BE2C (cell line): ENCODE measurements around the gene FN1.

Experiments
- DNase-seq: peaks from one replicate; pipeline ENCODE4 v3.0.0-alpha.2; 2020
- H3K27me3 ChIP-seq: fragments of 250-450 bp; sonication (Bioruptor Pico); 2 replicates; pipeline ENCODE4 v1.5.1; 2020; ENCODE audit warnings: mild to moderate bottlenecking
- H3K36me3 ChIP-seq: fragments of 250-450 bp; sonication (Bioruptor Pico); 2 replicates; pipeline ENCODE4 v1.5.1; 2020; ENCODE audit warnings: mild to moderate bottlenecking
- H3K4me1 ChIP-seq: fragments of 250-450 bp; sonication (Bioruptor Pico); 2 replicates; pipeline ENCODE4 v1.5.1; 2020
- H3K4me3 ChIP-seq: 2 replicates; pipeline ENCODE4 v1.5.1; 2011; ENCODE audit warnings: low read depth, low read length
- H3K9me3 ChIP-seq: fragments of 250-450 bp; sonication (Bioruptor Pico); 2 replicates; pipeline ENCODE4 v1.5.1; 2020
- TF ChIP-seq, protein P1 (sequence below): IDR thresholded peaks from 2 replicates; pipeline ENCODE4 v1.5.1; 2012; ENCODE audit warnings: mild to moderate bottlenecking, low read depth, low read length

FN1 gene

DNA sequence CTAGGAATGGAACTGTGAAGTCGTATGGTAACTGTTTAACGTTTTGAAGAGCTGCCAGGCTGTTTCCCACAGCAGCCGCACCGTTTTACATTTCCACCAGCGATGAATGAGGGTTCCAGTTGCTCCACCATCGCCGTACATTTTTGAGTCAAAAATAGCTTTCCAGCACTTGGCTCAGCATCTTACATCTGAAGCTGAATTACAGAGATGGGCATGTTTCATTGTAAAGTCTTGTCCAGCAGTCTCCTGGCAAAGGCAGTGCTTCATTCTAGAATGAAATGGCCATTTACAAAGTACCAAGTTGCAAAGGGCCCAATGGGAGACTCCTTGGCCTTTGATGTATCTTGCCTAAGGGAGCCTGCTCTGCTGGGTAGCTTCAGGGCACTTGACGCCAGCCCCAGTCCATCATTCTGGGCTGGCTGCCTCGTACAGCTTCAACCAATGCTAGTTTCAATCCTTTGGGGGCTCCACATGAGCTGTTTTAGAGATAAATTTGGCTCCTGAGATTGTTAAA lies 78.9 kb downstream of the FN1 start:
- H3K4me1 ChIP-seq: no peaks in the 10 kb centered on the region
- TF ChIP-seq, protein P1, sequence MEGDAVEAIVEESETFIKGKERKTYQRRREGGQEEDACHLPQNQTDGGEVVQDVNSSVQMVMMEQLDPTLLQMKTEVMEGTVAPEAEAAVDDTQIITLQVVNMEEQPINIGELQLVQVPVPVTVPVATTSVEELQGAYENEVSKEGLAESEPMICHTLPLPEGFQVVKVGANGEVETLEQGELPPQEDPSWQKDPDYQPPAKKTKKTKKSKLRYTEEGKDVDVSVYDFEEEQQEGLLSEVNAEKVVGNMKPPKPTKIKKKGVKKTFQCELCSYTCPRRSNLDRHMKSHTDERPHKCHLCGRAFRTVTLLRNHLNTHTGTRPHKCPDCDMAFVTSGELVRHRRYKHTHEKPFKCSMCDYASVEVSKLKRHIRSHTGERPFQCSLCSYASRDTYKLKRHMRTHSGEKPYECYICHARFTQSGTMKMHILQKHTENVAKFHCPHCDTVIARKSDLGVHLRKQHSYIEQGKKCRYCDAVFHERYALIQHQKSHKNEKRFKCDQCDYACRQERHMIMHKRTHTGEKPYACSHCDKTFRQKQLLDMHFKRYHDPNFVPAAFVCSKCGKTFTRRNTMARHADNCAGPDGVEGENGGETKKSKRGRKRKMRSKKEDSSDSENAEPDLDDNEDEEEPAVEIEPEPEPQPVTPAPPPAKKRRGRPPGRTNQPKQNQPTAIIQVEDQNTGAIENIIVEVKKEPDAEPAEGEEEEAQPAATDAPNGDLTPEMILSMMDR: no peak
- H3K9me3 ChIP-seq: no peaks in the 10 kb centered on the region
- no peak for DNase-seq
- H3K36me3 ChIP-seq: no peaks in the 10 kb centered on the region; the same call in 1 of the 2 replicates
- H3K27me3 ChIP-seq: no peaks in the 10 kb centered on the region
- H3K4me3 ChIP-seq: no peak overlapping the region

DNA sequence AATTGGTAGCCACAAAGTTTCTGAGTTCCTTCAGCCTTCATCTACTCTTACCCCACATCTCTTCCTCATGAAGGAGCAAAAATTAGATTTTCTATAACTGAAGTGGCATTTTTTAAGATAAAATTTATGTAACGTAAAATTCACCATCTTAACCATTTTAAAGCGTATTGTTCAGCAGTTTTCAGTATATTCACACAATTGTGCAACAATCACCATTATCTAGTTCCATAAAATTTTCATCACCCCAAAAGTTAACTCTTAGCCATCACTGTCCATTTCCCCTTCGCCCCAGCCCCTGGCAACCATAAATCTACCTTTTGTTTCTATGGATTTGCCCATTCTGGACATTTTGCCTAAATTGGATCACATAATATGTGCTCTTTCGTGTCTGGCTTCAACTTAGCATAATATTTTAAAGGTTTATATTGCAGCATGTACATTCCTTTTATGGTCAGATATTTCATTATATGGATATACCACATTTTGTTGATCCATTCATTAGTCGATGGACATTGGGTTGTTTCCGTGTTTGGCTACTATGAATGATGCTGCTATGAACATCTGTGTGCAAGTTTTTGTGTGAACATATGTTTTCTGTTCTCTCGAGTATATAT lies 79.4 kb downstream of the FN1 start:
- Histone ChIP-seq H3K36me3 (no peaks in the 10 kb centered on the region; the same call in 1 of the 2 replicates), H3K4me1 (no peaks in the 10 kb centered on the region), H3K27me3 (no peaks in the 10 kb centered on the region), H3K4me3 (no peak overlapping the region), H3K9me3 (no peaks in the 10 kb centered on the region)
- TF ChIP-seq, protein P1: no peak
- no peak for DNase-seq

DNA sequence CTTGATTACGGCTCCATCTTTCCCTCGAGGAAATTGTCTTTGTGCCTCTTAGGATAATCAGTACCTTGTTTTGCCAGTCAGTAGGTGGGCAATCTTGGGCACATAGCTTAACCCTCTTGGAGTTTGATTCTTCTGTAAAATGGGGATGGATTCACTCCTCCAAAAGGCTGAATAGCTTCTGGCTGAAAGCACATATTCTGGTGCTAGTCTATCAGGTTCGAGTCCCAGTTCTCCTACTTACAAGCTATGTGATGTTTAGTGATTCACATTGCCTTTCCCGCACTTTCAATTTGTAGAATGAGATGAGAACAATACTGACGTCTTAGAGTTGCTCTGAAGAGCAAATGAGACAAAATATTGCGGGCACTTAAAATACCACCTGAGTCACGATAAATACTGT lies 80.1 kb downstream of the FN1 start:
- Histone ChIP-seq H3K4me1 (no peaks in the 10 kb centered on the region), H3K27me3 (no peaks in the 10 kb centered on the region), H3K36me3 (peaks cover 5% of the 10 kb centered on the region), H3K4me3 (no peak overlapping the region), H3K9me3 (no peaks in the 10 kb centered on the region)
- TF ChIP-seq, protein P1: no peak
- DNase-seq: no peak

DNA sequence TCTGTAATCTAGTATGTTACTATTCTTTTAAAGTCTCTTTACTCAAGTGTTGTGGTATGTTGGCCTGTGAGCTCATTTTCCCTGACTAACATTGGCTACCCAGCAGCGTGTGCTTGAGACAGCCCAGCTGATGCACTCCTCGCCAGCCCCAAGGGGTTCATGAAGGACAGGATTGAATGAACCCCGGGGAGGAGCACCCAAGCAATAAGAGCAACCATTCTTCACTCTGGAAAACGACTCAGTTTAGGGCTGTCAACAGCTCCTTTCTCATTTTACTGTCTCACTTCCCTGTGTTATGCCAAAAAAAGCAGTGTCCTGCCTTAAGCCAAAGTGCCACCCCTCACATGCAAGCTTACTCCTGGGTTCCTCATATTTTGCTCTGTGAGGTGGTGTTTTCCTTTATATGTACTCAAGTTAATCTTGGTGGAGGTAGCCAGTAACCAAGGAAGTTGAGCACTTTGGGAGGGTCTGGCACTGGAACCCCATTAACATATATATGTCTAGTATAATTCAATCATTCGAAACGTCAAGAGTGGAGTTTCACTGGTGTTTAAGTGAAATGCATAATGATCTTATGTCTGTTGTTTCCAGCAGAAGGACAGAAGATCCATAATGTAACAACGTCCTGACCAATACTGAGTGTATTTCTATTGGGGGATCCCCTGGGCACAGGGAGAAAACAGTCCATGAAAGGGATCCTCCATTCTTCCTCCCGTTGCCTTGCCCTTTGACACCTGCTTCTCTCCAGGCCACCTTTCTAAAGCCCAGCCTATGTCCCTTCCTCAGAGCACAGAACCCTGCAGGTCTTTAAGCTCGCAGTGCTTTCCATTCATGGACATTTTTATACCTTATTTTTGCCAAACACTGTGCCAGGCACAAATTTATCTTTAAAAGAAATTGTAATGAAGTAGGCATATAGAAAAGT lies 80.8 kb downstream of the FN1 start:
- no peaks in the 10 kb centered on the region for H3K4me1 ChIP-seq
- H3K27me3 ChIP-seq: no peaks in the 10 kb centered on the region
- H3K9me3 ChIP-seq: no peaks in the 10 kb centered on the region
- TF ChIP-seq, protein P1: no peak
- H3K4me3 ChIP-seq: no peak overlapping the region
- no peak for DNase-seq
- peaks cover 11% of the 10 kb centered on the region for H3K36me3 ChIP-seq

DNA sequence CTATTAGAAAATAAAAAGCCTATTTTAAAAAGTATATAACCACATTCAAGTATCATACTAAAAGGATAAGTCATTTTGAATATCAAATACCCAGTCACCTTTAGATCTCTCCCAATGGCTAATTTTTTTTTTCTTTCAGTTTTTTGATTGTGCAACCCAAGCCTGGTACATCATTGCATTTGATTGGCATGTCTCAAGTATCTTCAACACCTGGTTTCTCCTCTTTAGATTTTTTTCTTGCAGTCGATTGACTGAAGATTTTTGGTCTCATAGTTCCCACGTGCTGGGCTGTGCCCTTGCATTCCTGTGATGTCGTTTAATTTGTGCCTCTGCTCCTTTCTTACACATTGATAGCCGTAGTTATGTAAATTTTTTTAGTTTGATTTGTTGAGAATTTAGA lies 83.3 kb downstream of the FN1 start:
- no peaks in the 10 kb centered on the region for H3K27me3 ChIP-seq
- H3K9me3 ChIP-seq: no peaks in the 10 kb centered on the region
- DNase-seq: no peak
- no peaks in the 10 kb centered on the region for H3K4me1 ChIP-seq
- TF ChIP-seq, protein P1: no peak
- H3K4me3 ChIP-seq: no peak overlapping the region
- H3K36me3 ChIP-seq: peaks cover 30% of the 10 kb centered on the region

DNA sequence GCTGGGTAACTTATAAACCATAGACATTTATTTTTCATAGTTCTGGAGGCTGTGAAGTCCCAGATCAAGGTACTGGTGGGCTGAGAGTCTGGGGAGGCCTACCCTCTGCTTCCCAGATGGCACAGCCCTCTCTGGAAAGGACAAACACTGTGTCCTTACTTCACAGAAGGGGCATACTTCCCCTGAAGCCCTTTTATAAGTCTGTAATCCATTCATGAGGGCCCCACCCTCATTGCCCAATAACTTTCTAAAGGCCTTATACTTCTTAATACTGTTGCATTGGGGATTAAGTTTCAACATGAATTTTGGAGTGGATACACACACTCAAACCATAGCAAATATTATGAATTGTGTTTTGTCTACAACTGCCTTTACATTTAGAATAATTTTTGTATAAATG lies 88.0 kb downstream of the FN1 start:
- Histone ChIP-seq H3K4me1 (no peaks in the 10 kb centered on the region), H3K36me3 (peaks cover 71% of the 10 kb centered on the region), H3K27me3 (no peaks in the 10 kb centered on the region), H3K4me3 (no peak overlapping the region), H3K9me3 (no peaks in the 10 kb centered on the region)
- TF ChIP-seq, protein P1: no peak
- DNase-seq: no peak
